DOHH2 (cell line): ENCODE data around the gene LTC4S.
"Not testable (repeated sequence)": the region's sequence is repeated elsewhere in the genome, so short reads cannot be mapped to it uniquely, and the experiment has no call there.

Source experiments
- H3F3A ChIP-seq: fragments of 200-600 bp; sonication (generic), shearing (Covaris generic); 2 replicates; pipeline ENCODE4 v1.6.0; 2016; ENCODE audit warnings: antibody characterized with exemption, mild to moderate bottlenecking; ENCODE audit not compliant: control insufficient read depth, insufficient read depth
- H3K27ac ChIP-seq: fragments of 200-600 bp; sonication (generic); 2 replicates; pipeline ENCODE4 v1.5.1; 2014; ENCODE audit warnings: low read depth, mild to moderate bottlenecking, low read length, moderate library complexity
- H3K27me3 ChIP-seq: fragments of 200-600 bp; sonication (generic); 2 replicates; pipeline ENCODE4 v1.6.1; 2014; ENCODE audit warnings: mild to moderate bottlenecking, low read length, mixed read lengths; ENCODE audit not compliant: control insufficient read depth
- H3K36me3 ChIP-seq: fragments of 200-600 bp; sonication (generic); 2 replicates; pipeline ENCODE4 v1.6.1; 2014; ENCODE audit warnings: mild to moderate bottlenecking, low read length, moderate library complexity, mixed read lengths; ENCODE audit not compliant: control insufficient read depth
- H3K4me1 ChIP-seq: fragments of 200-600 bp; sonication (generic); 2 replicates; pipeline ENCODE4 v1.6.1; 2014; ENCODE audit warnings: mild to moderate bottlenecking, low read length, mixed read lengths; ENCODE audit not compliant: control insufficient read depth
- H3K4me2 ChIP-seq: fragments of 200-600 bp; sonication (generic); 2 replicates; pipeline ENCODE4 v1.6.0; 2014; ENCODE audit warnings: mild to moderate bottlenecking, low read length, moderate library complexity
- H3K4me3 ChIP-seq: fragments of 200-600 bp; sonication (generic); 2 replicates; pipeline ENCODE4 v1.5.1; 2014; ENCODE audit warnings: mild to moderate bottlenecking, low read length, mixed read lengths
- H3K79me2 ChIP-seq: fragments of 200-600 bp; sonication (generic); 2 replicates; pipeline ENCODE4 v1.6.1; 2014; ENCODE audit warnings: mild to moderate bottlenecking, low read length, mixed read lengths; ENCODE audit not compliant: control insufficient read depth
- H3K9me2 ChIP-seq: fragments of 200-600 bp; sonication (generic); replicated peaks from 2 replicates; pipeline ENCODE4 v1.6.1; 2014; ENCODE audit warnings: mild to moderate bottlenecking, low read length, mixed read lengths; ENCODE audit not compliant: control insufficient read depth
- H3K9me3 ChIP-seq: fragments of 200-600 bp; sonication (generic); 2 replicates; pipeline ENCODE4 v1.6.1; 2014; ENCODE audit warnings: antibody characterized with exemption, low read length, mixed read lengths; ENCODE audit not compliant: control insufficient read depth, insufficient read depth
- H4K20me1 ChIP-seq: fragments of 200-600 bp; sonication (generic); 2 replicates; pipeline ENCODE4 v1.6.0; 2014; ENCODE audit warnings: low read depth, mild to moderate bottlenecking, antibody characterized with exemption, low read length, moderate library complexity; ENCODE audit not compliant: control insufficient read depth, insufficient read depth
- EZH2phosphoT487 ChIP-seq: fragments of 200-600 bp; sonication (generic); IDR thresholded peaks from 2 replicates; pipeline ENCODE4 v1.6.1; 2017; ENCODE audit warnings: borderline replicate concordance, mild to moderate bottlenecking, antibody characterized with exemption, low read length, moderate library complexity, mixed read lengths
- TF ChIP-seq, protein P1 (sequence below): fragments of 200-600 bp; sonication (generic); IDR thresholded peaks from one replicate; pipeline ENCODE4 v1.5.1; 2014; ENCODE audit warnings: antibody characterized with exemption, mild to moderate bottlenecking, low read depth, low read length; ENCODE audit not compliant: poor library complexity, severe bottlenecking

The LTC4S gene, protein sequence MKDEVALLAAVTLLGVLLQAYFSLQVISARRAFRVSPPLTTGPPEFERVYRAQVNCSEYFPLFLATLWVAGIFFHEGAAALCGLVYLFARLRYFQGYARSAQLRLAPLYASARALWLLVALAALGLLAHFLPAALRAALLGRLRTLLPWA

DNA sequence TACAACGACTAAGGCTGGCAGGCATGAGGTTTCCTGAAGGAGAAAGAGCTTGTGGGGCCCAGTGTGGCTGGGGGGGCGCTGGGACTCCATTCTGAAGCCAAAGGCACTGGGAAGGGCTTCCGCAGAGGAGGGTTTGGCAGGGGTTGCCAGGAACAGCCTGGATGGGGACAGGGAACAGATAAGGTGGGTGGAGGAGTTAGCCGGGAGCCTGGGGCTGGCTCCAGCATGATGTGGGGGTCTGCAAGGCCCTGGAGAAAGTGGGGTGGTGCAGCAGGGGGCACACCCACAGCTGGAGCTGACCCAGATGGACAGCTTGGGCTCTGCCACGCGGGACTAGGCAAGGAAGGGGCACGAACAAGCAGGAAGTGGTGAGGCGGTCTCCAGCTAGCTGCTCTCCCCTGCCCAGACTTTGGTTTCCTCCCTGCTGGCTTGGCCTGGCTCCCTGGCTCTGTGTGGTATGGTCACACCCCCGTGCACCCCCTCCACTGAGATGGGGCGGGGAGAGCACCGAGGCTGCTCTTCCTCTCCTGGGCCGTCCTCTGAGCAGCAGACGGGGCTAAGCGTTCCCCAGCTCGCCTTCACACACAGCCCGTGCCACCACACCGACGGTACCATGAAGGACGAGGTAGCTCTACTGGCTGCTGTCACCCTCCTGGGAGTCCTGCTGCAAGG, at the start of gene LTC4S:
LTC4S (plus strand) TSS at position 519 of the 672 bp plus-strand sequence; CDS start at position 614, 95 bp downstream.
- H3K79me2 ChIP-seq, result no peaks in the 10 kb centered on the region
- peak within 1 kb of the TSS; percentile 85 for H3K4me2 ChIP-seq
- peak within 1 kb of the TSS; percentile 91 for H3K4me3 ChIP-seq
- H4K20me1 ChIP-seq, result no peaks in the 10 kb centered on the region
- TF ChIP-seq EZH2phosphoT487, result no peak
- TF ChIP-seq, protein P1, sequence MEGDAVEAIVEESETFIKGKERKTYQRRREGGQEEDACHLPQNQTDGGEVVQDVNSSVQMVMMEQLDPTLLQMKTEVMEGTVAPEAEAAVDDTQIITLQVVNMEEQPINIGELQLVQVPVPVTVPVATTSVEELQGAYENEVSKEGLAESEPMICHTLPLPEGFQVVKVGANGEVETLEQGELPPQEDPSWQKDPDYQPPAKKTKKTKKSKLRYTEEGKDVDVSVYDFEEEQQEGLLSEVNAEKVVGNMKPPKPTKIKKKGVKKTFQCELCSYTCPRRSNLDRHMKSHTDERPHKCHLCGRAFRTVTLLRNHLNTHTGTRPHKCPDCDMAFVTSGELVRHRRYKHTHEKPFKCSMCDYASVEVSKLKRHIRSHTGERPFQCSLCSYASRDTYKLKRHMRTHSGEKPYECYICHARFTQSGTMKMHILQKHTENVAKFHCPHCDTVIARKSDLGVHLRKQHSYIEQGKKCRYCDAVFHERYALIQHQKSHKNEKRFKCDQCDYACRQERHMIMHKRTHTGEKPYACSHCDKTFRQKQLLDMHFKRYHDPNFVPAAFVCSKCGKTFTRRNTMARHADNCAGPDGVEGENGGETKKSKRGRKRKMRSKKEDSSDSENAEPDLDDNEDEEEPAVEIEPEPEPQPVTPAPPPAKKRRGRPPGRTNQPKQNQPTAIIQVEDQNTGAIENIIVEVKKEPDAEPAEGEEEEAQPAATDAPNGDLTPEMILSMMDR, result no peak
- H3K4me1 ChIP-seq, result peaks cover 23% of the 10 kb centered on the region
- peaks cover 14% of the 10 kb centered on the region; the same call in 1 of the 2 replicates for H3K36me3 ChIP-seq
- H3K27me3 ChIP-seq, result no peaks in the 10 kb centered on the region
- no peaks in the 10 kb centered on the region for H3K9me2 ChIP-seq
- no peaks in the 10 kb centered on the region for H3K9me3 ChIP-seq
- H3F3A ChIP-seq, result no peaks in the 10 kb centered on the region; the same call in 1 of the 2 replicates
- no peak within 1 kb of the TSS for H3K27ac ChIP-seq

DNA sequence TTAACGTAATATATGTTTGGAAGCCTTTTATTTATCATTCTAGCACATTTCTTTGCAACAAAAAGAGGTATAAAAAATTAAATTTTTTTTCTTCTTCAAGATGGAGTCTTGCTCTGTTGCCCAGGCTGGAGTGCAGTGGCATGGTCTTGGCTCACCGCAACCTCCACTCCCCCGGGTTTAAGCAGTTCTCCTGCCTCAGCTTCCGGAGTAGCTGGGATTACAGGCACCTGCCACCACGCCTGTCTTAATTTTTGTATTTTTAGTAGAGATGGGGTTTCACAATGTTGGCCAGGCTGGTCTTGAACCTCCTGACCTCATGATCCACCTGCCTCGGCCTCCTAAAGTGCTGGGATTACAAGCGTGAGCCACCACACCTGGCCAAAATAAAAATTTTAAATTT, 49.7 kb upstream of the LTC4S start:
- not testable (repeated sequence) for H3K4me3 ChIP-seq, H3K9me2 ChIP-seq, H3K4me2 ChIP-seq, H3K27me3 ChIP-seq, H3F3A ChIP-seq, H3K4me1 ChIP-seq, H4K20me1 ChIP-seq, H3K9me3 ChIP-seq, H3K27ac ChIP-seq
- peaks cover 99% of the 10 kb centered on the region for H3K79me2 ChIP-seq
- peaks cover 13% of the 10 kb centered on the region for H3K36me3 ChIP-seq

DNA sequence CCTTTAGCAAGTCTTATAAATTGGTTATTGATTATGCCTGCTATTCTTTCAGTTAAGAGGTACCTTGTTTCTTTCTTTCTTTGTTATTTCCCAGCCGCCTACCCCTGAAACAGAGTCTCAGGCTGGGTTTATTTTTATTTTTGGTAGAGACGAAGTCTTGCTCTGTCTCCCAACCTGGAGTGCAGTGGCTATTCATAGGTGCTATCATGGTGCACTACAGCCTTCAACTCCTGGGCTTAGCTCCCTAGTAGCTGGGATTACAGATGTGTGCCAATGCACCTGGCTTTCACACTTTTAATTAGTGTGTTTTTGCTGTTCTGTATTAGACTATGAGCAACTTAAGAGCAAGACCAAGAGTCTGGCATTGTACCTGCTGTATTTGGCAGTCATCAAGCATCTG, 46.9 kb upstream of the LTC4S start:
- H3K36me3 ChIP-seq, result peaks cover 19% of the 10 kb centered on the region
- no peaks in the 10 kb centered on the region for H3K4me1 ChIP-seq
- no peaks in the 10 kb centered on the region; the same call in 1 of the 2 replicates for H3F3A ChIP-seq
- no peak overlapping the region for H3K27ac ChIP-seq
- no peak overlapping the region for H3K4me3 ChIP-seq
- H3K4me2 ChIP-seq, result no peak overlapping the region
- H4K20me1 ChIP-seq, result no peaks in the 10 kb centered on the region
- no peaks in the 10 kb centered on the region for H3K9me2 ChIP-seq
- peaks cover 99% of the 10 kb centered on the region for H3K79me2 ChIP-seq
- H3K27me3 ChIP-seq, result no peaks in the 10 kb centered on the region
- TF ChIP-seq EZH2phosphoT487, result no peak
- TF ChIP-seq, protein P1, result no peak
- no peaks in the 10 kb centered on the region for H3K9me3 ChIP-seq

DNA sequence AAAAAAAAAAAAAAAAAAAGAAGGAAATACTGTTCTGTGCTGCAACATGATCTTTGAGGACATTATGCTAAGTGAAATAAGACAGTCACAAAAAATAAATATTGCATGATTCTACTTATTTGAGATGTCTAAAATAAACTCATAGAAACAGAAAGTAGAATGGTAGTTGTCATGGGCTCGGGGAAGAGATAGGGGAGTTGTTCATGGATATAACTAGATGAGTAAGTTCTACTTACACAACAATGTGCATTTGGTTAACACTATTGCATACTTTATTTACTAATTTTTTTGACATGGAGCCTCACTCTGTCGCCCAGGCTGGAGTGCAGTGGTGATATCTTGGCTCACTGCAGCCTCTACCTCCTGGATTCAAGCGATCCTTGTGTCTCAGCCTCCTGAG, 46.0 kb upstream of the LTC4S start:
- H3K79me2 ChIP-seq, result peaks cover 96% of the 10 kb centered on the region
- no peak overlapping the region for H3K4me3 ChIP-seq
- H3K4me2 ChIP-seq, result no peak overlapping the region
- no peaks in the 10 kb centered on the region for H4K20me1 ChIP-seq
- H3K27ac ChIP-seq, result no peak overlapping the region
- H3K36me3 ChIP-seq, result peaks cover 19% of the 10 kb centered on the region
- H3K4me1 ChIP-seq, result no peaks in the 10 kb centered on the region
- TF ChIP-seq, protein P1, result no peak
- no peak for TF ChIP-seq EZH2phosphoT487
- H3K27me3 ChIP-seq, result no peaks in the 10 kb centered on the region
- no peaks in the 10 kb centered on the region for H3K9me3 ChIP-seq
- no peaks in the 10 kb centered on the region for H3K9me2 ChIP-seq
- H3F3A ChIP-seq, result no peaks in the 10 kb centered on the region; the same call in 1 of the 2 replicates
